ENCODE results near the gene KRT78. TPM values are rescaled to one million over a fixed set of nuclear protein-coding genes. Genes with fewer than 3 reads are reported as not detected.

KRT78 gene
- total and polyA plus RNA-seq, 2 of the 13 experiments (the other 11 are each of a cell fraction or from before 2014, with no cell fraction given) = not detected

DNA sequence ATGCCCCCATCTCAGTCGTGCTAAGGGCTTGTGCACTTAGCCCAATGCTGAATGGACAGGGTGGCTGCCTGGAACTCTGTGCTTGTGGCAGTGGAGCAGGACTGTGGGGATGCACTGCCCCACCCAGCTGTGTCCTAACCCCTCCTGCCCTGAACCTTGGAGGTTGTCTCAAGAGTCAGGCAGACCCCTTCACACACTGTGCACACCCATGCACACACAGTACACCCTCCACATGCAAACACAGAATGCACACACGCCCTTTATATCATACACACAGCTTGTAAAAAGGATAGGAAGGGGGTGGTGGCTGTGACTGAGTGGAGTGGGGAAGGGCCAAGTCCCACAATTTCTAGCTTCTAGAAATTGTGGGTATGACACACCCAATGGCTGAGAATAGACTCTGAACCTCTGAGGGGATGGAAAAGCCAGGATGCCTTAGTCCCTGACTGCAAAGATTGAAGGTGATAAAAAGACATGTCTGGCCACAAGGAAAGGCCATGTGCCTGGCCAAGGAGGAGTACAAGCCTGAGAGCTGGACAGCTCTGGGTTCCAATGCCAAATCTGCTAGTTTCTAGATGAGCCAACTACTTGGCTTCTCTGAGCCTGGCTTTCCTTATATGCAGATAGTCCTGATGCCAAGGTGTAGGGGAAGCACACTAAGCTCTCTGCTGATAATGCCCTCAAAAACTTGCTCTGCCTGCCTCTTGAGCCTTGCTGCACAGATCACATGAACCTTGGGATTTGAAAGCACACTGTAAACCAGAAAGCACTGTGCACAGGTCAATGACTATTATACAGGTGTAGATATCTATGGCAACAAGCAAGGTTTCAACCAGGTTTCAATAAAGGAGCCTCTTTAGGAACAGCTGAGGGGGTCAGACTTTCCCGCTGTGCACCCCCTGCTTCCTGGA lies 47.7 kb upstream of the KRT78 start:
- H3K36me3 ChIP-seq (replicated peaks in 1 of 2; ENCODE audit: control insufficient read depth in 1 of 2, insufficient read depth in 2 of 2, low read length in 2 of 2) = peaks cover 19 to 47% of the 10 kb centered on the region in 2 experiments
- H3K9me3 ChIP-seq (ENCODE audit: low read length) = no peaks in the 10 kb centered on the region
- peak overlapping the region; percentile 36 for H3K27ac ChIP-seq (ENCODE audit: extremely low read length, insufficient read depth, low read length)
- H3K9ac ChIP-seq (ENCODE audit: insufficient read depth, low read depth, low read length) = no peak overlapping the region
- H3K4me2 ChIP-seq (ENCODE audit: low read depth, low read length) = no peak overlapping the region
- no peak overlapping the region for H2AFZ ChIP-seq (ENCODE audit: low read length)
- peaks cover 47% of the 10 kb centered on the region for H4K20me1 ChIP-seq (ENCODE audit: insufficient read depth, low read length)
- TF ChIP-seq HNRNPH1 (optimal IDR thresholded peaks at IDR 0.05; ENCODE audit: low read depth, low read length) (peak; percentile 36), PAF1 (CRISPR knock-in tag; IDR thresholded peaks at IDR 0.05) (peak; percentile 80), POLR2G (IDR thresholded peaks at IDR 0.05; ENCODE audit: low read depth, low read length) (peak; percentile 82), POLR2AphosphoS2 (IDR thresholded peaks at IDR 0.05; ENCODE audit: low read depth, low read length) (peak; percentile 94), ZFP37 (CRISPR knock-in tag; IDR thresholded peaks at IDR 0.05; ENCODE audit: borderline replicate concordance) (no peak), RBFOX2 (IDR thresholded peaks at IDR 0.05; ENCODE audit: low read depth, low read length) (peak; percentile 66; the same call in 1 of the 2 replicates), RBM22 (optimal IDR thresholded peaks at IDR 0.05; ENCODE audit: low read length) (peak; percentile 96), NFIC (IDR thresholded peaks at IDR 0.05; ENCODE audit: low read length) (0 out of 2 replicates have a peak, but pooled peaks have one; percentile 25), NFE2 (CRISPR knock-in tag; IDR thresholded peaks at IDR 0.05) (no peak), ZSCAN5A (CRISPR knock-in tag; IDR thresholded peaks at IDR 0.05; ENCODE audit: borderline replicate concordance) (no peak), AGO2 (optimal IDR thresholded peaks at IDR 0.05; ENCODE audit: low read depth, low read length) (peak; percentile 92), ZNF343 (CRISPR knock-in tag; IDR thresholded peaks at IDR 0.05) (0 out of 2 replicates have a peak, but pooled peaks have one; percentile 9), FOXA3 (CRISPR knock-in tag; IDR thresholded peaks at IDR 0.05) (no peak), POLR2A (IDR thresholded peaks at IDR 0.05; ENCODE audit: insufficient read depth in 1 of 2, low read depth in 2 of 2, low read length in 2 of 2) (peak; percentile 59 to 77; a peak in 3 of 4 replicates), SP4 (CRISPR knock-in tag; IDR thresholded peaks at IDR 0.05) (0 out of 2 replicates have a peak, but pooled peaks have one; percentile 23), SPEN (CRISPR knock-in tag; IDR thresholded peaks at IDR 0.05; ENCODE audit: low read depth) (no peak), RAD21 (CRISPR knock-in tag; IDR thresholded peaks at IDR 0.05) (0 out of 2 replicates have a peak, but pooled peaks have one; percentile 2), NCOA2 (CRISPR knock-in tag; IDR thresholded peaks at IDR 0.05) (no peak), POLR2AphosphoS5 (IDR thresholded peaks at IDR 0.05; ENCODE audit: low read depth, low read length) (peak; percentile 67), SSRP1 (CRISPR knock-in tag; IDR thresholded peaks at IDR 0.05) (0 out of 2 replicates have a peak, but pooled peaks have one; percentile 90)
- no TSS peak for BruUV-seq (replicated peaks)
- no peaks in the 10 kb centered on the region for H3K27me3 ChIP-seq (ENCODE audit: control insufficient read depth in 1 of 2, insufficient read depth in 2 of 2, low read length in 2 of 2)
- in situ Hi-C loops (cut with HindIII; ENCODE audit: extremely low pct_ligation_motif_present, low pct_unique_long_range_greater_than_20kb) = no loop called here
- FAIRE-seq (no peak), DNase-seq (ENCODE audit: low spot score) (no peak), ATAC-seq (peak; percentile 36)
- no peak overlapping the region for H3K4me3 ChIP-seq (replicated peaks in 1 of 3; ENCODE audit: insufficient read depth in 1 of 3, low read depth in 2 of 3, low read length in 3 of 3)
- intact Hi-C loops (cut with micrococcal nuclease; ENCODE audit: unreplicated experiment) = no loop called here
- ChIA-PET CTCF (ENCODE audit: low intra/inter-chr PET ratio, low total read pairs) (interaction anchor here (0.8 kb wide), 1 partner anchor 84 kb away, joined by 3 read pairs; no protein-coding TSS in a partner anchor), POLR2A (interaction anchor here (0.6 to 18.0 kb wide), 12 partner anchors 9 to 110 kb away, joined by 3 to 437 read pairs (median 9); partner anchors contain the start of genes EIF4B, KRT18 and KRT8)
- peaks cover 15% of the 10 kb centered on the region for H3K79me2 ChIP-seq (ENCODE audit: insufficient read depth, low read length)
- H3K4me1 ChIP-seq (ENCODE audit: insufficient read depth, low read length) = peaks cover 58% of the 10 kb centered on the region
- 61% methylated on average over 3 of the region's 3 CpGs for WGBS (ENCODE audit: low lambda C conversion rate)
